ENCODE data around the gene DNPH1. TPM values are rescaled to one million over a fixed set of nuclear protein-coding genes. Genes with fewer than 3 reads are reported as not detected.

Gene DNPH1
- total RNA-seq, 2 donors from 2014 or later = 94.2 to 119 TPM

GRCh38 chr6:43264599-43265145 is 35.4 kb upstream of the DNPH1 start:
- Histone ChIP-seq H3K27ac (no peak overlapping the region), H3K4me1 (peaks cover 26% of the 10 kb centered on the region), H3K4me3 (no peak overlapping the region), H3K27me3 (no peaks in the 10 kb centered on the region), H3K9me3 (no peaks in the 10 kb centered on the region), H3K36me3 (replicated peaks in 1 of 2; ENCODE audit: insufficient read depth in 1 of 2, low read depth in 2 of 2) (no peaks in the 10 kb centered on the region)
- no peak for DNase-seq
- 77% methylated on average over 5 of the region's 5 CpGs for WGBS, 2 donors
- no peak for ATAC-seq
- intact Hi-C loops (cut with DNase I) = no loop called here
- TF ChIP-seq POLR2A (IDR thresholded peaks at IDR 0.05) (no peak), CTCF (IDR thresholded peaks at IDR 0.05) (no peak)

- intact Hi-C loops (cut with DNase I) = no loop called here
- Histone ChIP-seq H3K9me3 (no peaks in the 10 kb centered on the region), H3K36me3 (replicated peaks in 1 of 2; ENCODE audit: insufficient read depth in 1 of 2, low read depth in 2 of 2) (no peaks in the 10 kb centered on the region), H3K4me3 (no peak overlapping the region), H3K4me1 (peaks cover 15% of the 10 kb centered on the region), H3K27ac (no peak overlapping the region), H3K27me3 (no peaks in the 10 kb centered on the region)
- 47 to 70% methylated on average over 7 to 12 of the region's 12 CpGs for WGBS, 2 donors
- DNase-seq (peak; percentile 82 to 87 (median 84)), ATAC-seq (peak; percentile 88)
- TF ChIP-seq CTCF (IDR thresholded peaks at IDR 0.05) = peak; percentile 61 to 90 (median 77)
- no peak for TF ChIP-seq POLR2A (IDR thresholded peaks at IDR 0.05)
Observed at GRCh38 chr6:43263314-43264178, 34.3 kb upstream of the DNPH1 start.

- H3K36me3 ChIP-seq (replicated peaks in 1 of 2; ENCODE audit: insufficient read depth in 1 of 2, low read depth in 2 of 2) = no peaks in the 10 kb centered on the region
- no peak for ATAC-seq
Observed at GRCh38 chr6:43262780-43263313, 33.6 kb upstream of the DNPH1 start.

GRCh38 chr6:43262000-43262779 is 32.9 kb upstream of the DNPH1 start:
- no peak overlapping the region for H3K4me3 ChIP-seq
- intact Hi-C loops (cut with DNase I) = no loop called here
- no peak for DNase-seq
- H3K27me3 ChIP-seq = no peaks in the 10 kb centered on the region
- no peak for TF ChIP-seq POLR2A (IDR thresholded peaks at IDR 0.05)
- TF ChIP-seq CTCF (IDR thresholded peaks at IDR 0.05) = no peak
- H3K27ac ChIP-seq = no peak overlapping the region
- 75 to 76% methylated on average over 13 to 14 of the region's 14 CpGs for WGBS, 2 donors
- no peak for ATAC-seq
- no peaks in the 10 kb centered on the region for H3K36me3 ChIP-seq (replicated peaks in 1 of 2; ENCODE audit: insufficient read depth in 1 of 2, low read depth in 2 of 2)
- H3K4me1 ChIP-seq = peaks cover 1% of the 10 kb centered on the region
- H3K9me3 ChIP-seq = no peaks in the 10 kb centered on the region

More at GRCh38 chr6:43262780-43263313, 33.6 kb upstream of the DNPH1 start:
- Histone ChIP-seq H3K4me1 (peaks cover 8% of the 10 kb centered on the region), H3K27me3 (no peaks in the 10 kb centered on the region), H3K9me3 (no peaks in the 10 kb centered on the region), H3K27ac (no peak overlapping the region), H3K4me3 (no peak overlapping the region)
- no peak for DNase-seq
- TF ChIP-seq POLR2A (IDR thresholded peaks at IDR 0.05) (no peak), CTCF (IDR thresholded peaks at IDR 0.05) (no peak)
- intact Hi-C loops (cut with DNase I) = no loop called here
- WGBS, 2 donors = 77 to 83% methylated on average over 13 to 39 of the region's 39 CpGs

Measured in body of pancreas (tissue), 4 donors.